GM21515 (cell line): ENCODE results near the gene RADIL.

ENCODE experiments used
- ATAC-seq: cut with Tn5 transposase; IDR thresholded peaks from one replicate; pipeline ENCODE4 v1.9.1; 2021; ENCODE audit not compliant: unreplicated experiment

Gene RADIL

GRCh38 chr7:4882169-4883032, 1.1 kb downstream of the RADIL start:
- no peak for ATAC-seq

GRCh38 chr7:4880218-4880617, 3.3 kb downstream of the RADIL start:
- ATAC-seq, result no peak

GRCh38 chr7:4879396-4880081, 4.0 kb downstream of the RADIL start:
- no peak for ATAC-seq

- no peak for ATAC-seq
These were observed 4.9 kb downstream of the RADIL start for GRCh38 chr7:4878336-4879335.

GRCh38 chr7:4876586-4876985, 6.9 kb downstream of the RADIL start:
- no peak for ATAC-seq

- no peak for ATAC-seq
These were observed 8.1 kb downstream of the RADIL start for GRCh38 chr7:4875391-4875790.

- ATAC-seq, result no peak
These were observed 10.2 kb downstream of the RADIL start for GRCh38 chr7:4873071-4873944.

- no peak for ATAC-seq
These were observed 11.4 kb downstream of the RADIL start for GRCh38 chr7:4871930-4872675.

- ATAC-seq, result no peak
These were observed 12.3 kb downstream of the RADIL start for GRCh38 chr7:4871056-4871680.

GRCh38 chr7:4868493-4868892, 15.0 kb downstream of the RADIL start:
- no peak for ATAC-seq

- no peak for ATAC-seq
These were observed 16.7 kb downstream of the RADIL start for GRCh38 chr7:4866528-4867496.

- no peak for ATAC-seq
These were observed 21.4 kb downstream of the RADIL start for GRCh38 chr7:4862156-4862555.

- ATAC-seq, result no peak
These were observed 21.8 kb downstream of the RADIL start, which contains the start of gene PAPOLB for GRCh38 chr7:4861673-4862072. Gene PAPOLB, minus strand, starts transcription at chr7:4862030. Its CDS starts 220 bp downstream, at chr7:4861810.

- ATAC-seq, result no peak
These were observed 22.3 kb downstream of the RADIL start for GRCh38 chr7:4861227-4861626.

- ATAC-seq, result no peak
These were observed 26.3 kb downstream of the RADIL start for GRCh38 chr7:4857189-4857588.

GRCh38 chr7:4856336-4857057, 27.0 kb downstream of the RADIL start:
- no peak for ATAC-seq

GRCh38 chr7:4854916-4855315, 28.6 kb downstream of the RADIL start:
- ATAC-seq, result no peak
